H1 (cell line): ENCODE data around the gene MRGPRE. TPM values are rescaled to one million over a fixed set of nuclear protein-coding genes. Genes with fewer than 3 reads are reported as not detected.

Source experiments
- CTCF ChIA-PET: fragments of 300-600 bp; sonication (Branson Sonifier 250); formaldehyde crosslinking; loops from one replicate; lab custom pipeline; 2021; ENCODE audit not compliant: partially characterized antibody; lab: Charles Lee
- POLR2A ChIA-PET: fragments of 300-600 bp; sonication (Branson Sonifier 250); formaldehyde crosslinking; loops from one replicate; lab custom pipeline; 2021; ENCODE audit warnings: inconsistent platforms; ENCODE audit not compliant: partially characterized antibody; lab: Charles Lee
- DNase-seq, 2 experiments: peaks; one replicate each; pipeline versions ENCODE4 v3.0.0 to v3.0.0-alpha.2; 2010 to 2022; ENCODE audit warnings: low spot score in 2 of 2, low read depth in 1 of 2, mixed read lengths in 1 of 2
- FAIRE-seq: peaks from 2 replicates; lab custom pipeline; 2011; peaks lifted over from hg19 to GRCh38; lab: Jason Lieb, UNC
- H2AFZ ChIP-seq: 2 replicates; pipeline ENCODE4 v1.8.1; 2012; ENCODE audit warnings: low read length, inconsistent platforms
- H2AK5ac ChIP-seq: 2 replicates; pipeline ENCODE4 v1.6.1; 2013; ENCODE audit warnings: low read depth, low read length
- H2BK120ac ChIP-seq: replicated peaks from 2 replicates; pipeline ENCODE3; 2013; ENCODE audit warnings: low read depth, low read length, inconsistent platforms
- H2BK12ac ChIP-seq: 2 replicates; pipeline ENCODE4 v1.6.1; 2013; ENCODE audit warnings: low read depth, low read length
- H2BK15ac ChIP-seq: 2 replicates; pipeline ENCODE4 v1.6.1; 2013; ENCODE audit warnings: low read length
- H2BK20ac ChIP-seq: 2 replicates; pipeline ENCODE4 v1.6.1; 2013; ENCODE audit warnings: low read length
- H2BK5ac ChIP-seq: 2 replicates; pipeline ENCODE4 v1.6.1; 2013; ENCODE audit warnings: low read depth, low read length
- H3K14ac ChIP-seq: 2 replicates; pipeline ENCODE4 v1.6.1; 2013; ENCODE audit warnings: inconsistent platforms; ENCODE audit not compliant: insufficient read length
- H3K18ac ChIP-seq: 2 replicates; pipeline ENCODE4 v1.6.1; 2013; ENCODE audit warnings: low read length; ENCODE audit errors: extremely low read depth
- H3K23ac ChIP-seq: 2 replicates; pipeline ENCODE4 v1.6.1; 2013; ENCODE audit warnings: inconsistent platforms; ENCODE audit not compliant: insufficient read length
- H3K23me2 ChIP-seq: 2 replicates; pipeline ENCODE4 v1.6.1; 2013; ENCODE audit warnings: low read depth, low read length
- H3K27ac ChIP-seq: 2 replicates; pipeline ENCODE4 v1.6.1; 2011; ENCODE audit warnings: low read depth, low read length, inconsistent platforms
- H3K27me3 ChIP-seq, 4 experiments: replicated peaks in 1 of 4; 1 replicate in 1 of 4; 2 replicates in 3 of 4; pipeline versions ENCODE4 v1.6.1 to v1.8.1; 2011 to 2013; ENCODE audit warnings: low read length in 3 of 4, mild to moderate bottlenecking in 3 of 4, inconsistent platforms in 2 of 4, mixed read lengths in 2 of 4, moderate library complexity in 1 of 4; ENCODE audit not compliant: control insufficient read depth in 3 of 4, insufficient read depth in 3 of 4; ENCODE audit errors: extremely low read depth in 1 of 4
- H3K36me3 ChIP-seq, 4 experiments: 2 replicates each; pipeline versions ENCODE4 v1.6.1 to v1.8.1; 2011 to 2013; ENCODE audit warnings: mild to moderate bottlenecking in 4 of 4, low read length in 3 of 4, moderate library complexity in 2 of 4, control low read depth in 1 of 4, inconsistent platforms in 1 of 4; ENCODE audit not compliant: insufficient read depth in 4 of 4, control insufficient read depth in 2 of 4
- H3K4ac ChIP-seq: replicated peaks from 2 replicates; pipeline ENCODE3; 2013; ENCODE audit warnings: low read length, low read depth, mixed read lengths, inconsistent platforms; ENCODE audit not compliant: insufficient read length
- H3K4me1 ChIP-seq, 4 experiments: replicated peaks in 1 of 4; 1 replicate in 1 of 4; 2 replicates in 3 of 4; pipeline versions ENCODE4 v1.6.1 to v1.8.1; 2011 to 2013; ENCODE audit warnings: low read length in 3 of 4, inconsistent platforms in 2 of 4, mixed read lengths in 1 of 4; ENCODE audit not compliant: insufficient read depth in 4 of 4, control insufficient read depth in 3 of 4
- H3K4me2 ChIP-seq, 2 experiments: 2 replicates each; pipeline versions ENCODE4 v1.6.1 to v1.8.1; 2011 to 2013; ENCODE audit warnings: low read depth in 2 of 2, low read length in 2 of 2, control low read depth in 1 of 2, inconsistent platforms in 1 of 2, mild to moderate bottlenecking in 1 of 2; ENCODE audit not compliant: insufficient read depth in 1 of 2
- H3K4me3 ChIP-seq, 4 experiments: fragments of 200-600, 300-600 bp in 1 of 4; sonication (generic), shearing (Covaris generic), sonication (Bioruptor Twin) in 1 of 4; 2 replicates each; pipeline versions ENCODE4 v1.5.1 to v1.8.1; 2011 to 2016; ENCODE audit warnings: low read length in 4 of 4, low read depth in 3 of 4, control low read depth in 2 of 4, inconsistent platforms in 2 of 4, mild to moderate bottlenecking in 2 of 4, mixed read lengths in 1 of 4, moderate library complexity in 1 of 4; ENCODE audit not compliant: insufficient read depth in 2 of 4; ENCODE audit errors: extremely low read depth in 1 of 4
- H3K56ac ChIP-seq: replicated peaks from 2 replicates; pipeline ENCODE3; 2013; ENCODE audit warnings: low read depth, mild to moderate bottlenecking, mixed read lengths, low read length, inconsistent platforms; ENCODE audit not compliant: insufficient read length
- H3K79me1 ChIP-seq: 2 replicates; pipeline ENCODE4 v1.6.1; 2013; ENCODE audit warnings: low read depth, low read length, control low read depth
- H3K79me2 ChIP-seq, 2 experiments: 2 replicates each; pipeline versions ENCODE4 v1.6.1 to v1.8.1; 2012 to 2013; ENCODE audit warnings: low read length in 2 of 2, mild to moderate bottlenecking in 2 of 2, inconsistent platforms in 1 of 2; ENCODE audit not compliant: insufficient read depth in 2 of 2, control insufficient read depth in 1 of 2
- H3K9ac ChIP-seq, 4 experiments: replicated peaks in 1 of 4; 1 replicate in 1 of 4; 2 replicates in 3 of 4; pipeline versions ENCODE4 v1.6.1 to v1.8.1; 2011 to 2013; ENCODE audit warnings: low read depth in 3 of 4, low read length in 3 of 4, control low read depth in 2 of 4, mild to moderate bottlenecking in 2 of 4, moderate library complexity in 2 of 4, inconsistent platforms in 1 of 4; ENCODE audit errors: extremely low read depth in 1 of 4
- H3K9me3 ChIP-seq, 2 experiments: 2 replicates each; pipeline versions ENCODE4 v1.6.1 to v1.8.1; 2012 to 2013; ENCODE audit warnings: mild to moderate bottlenecking in 2 of 2, moderate library complexity in 2 of 2, control low read depth in 1 of 2, inconsistent platforms in 1 of 2, low read depth in 1 of 2, low read length in 1 of 2, mixed read lengths in 1 of 2; ENCODE audit not compliant: insufficient read depth in 2 of 2
- H4K20me1 ChIP-seq, 2 experiments: replicated peaks in 1 of 2; 2 replicates each; pipeline versions ENCODE3 to v1.8.1; 2011 to 2013; ENCODE audit warnings: inconsistent platforms in 2 of 2, low read length in 2 of 2, mild to moderate bottlenecking in 1 of 2; ENCODE audit not compliant: insufficient read depth in 2 of 2, control insufficient read depth in 1 of 2
- H4K5ac ChIP-seq: 2 replicates; pipeline ENCODE4 v1.6.1; 2013; ENCODE audit warnings: low read length, low read depth, mixed read lengths, inconsistent platforms; ENCODE audit not compliant: insufficient read length
- H4K8ac ChIP-seq: 2 replicates; pipeline ENCODE4 v1.8.0; 2013; ENCODE audit warnings: mild to moderate bottlenecking, moderate library complexity, low read length, inconsistent platforms; ENCODE audit not compliant: insufficient read depth; ENCODE audit errors: extremely low read depth
- H4K91ac ChIP-seq: replicated peaks from 2 replicates; pipeline ENCODE3; 2013; ENCODE audit warnings: low read length, mixed read lengths, inconsistent platforms; ENCODE audit not compliant: insufficient read length
- BRCA1 ChIP-seq: IDR thresholded peaks from 2 replicates; pipeline ENCODE4 v1.6.1; 2012; ENCODE audit warnings: low read depth, low read length, improper control_type of control experiment
- CHD1 ChIP-seq: IDR thresholded peaks from 2 replicates; pipeline ENCODE4 v1.6.1; 2012; ENCODE audit warnings: low read depth, low read length, improper control_type of control experiment
- CTBP2 ChIP-seq: IDR thresholded peaks from 2 replicates; pipeline ENCODE4 v1.7.0; 2011; ENCODE audit warnings: borderline replicate concordance, mild to moderate bottlenecking, moderate library complexity, mixed read lengths, low read length; ENCODE audit not compliant: insufficient read depth, insufficient read length
- EP300 ChIP-seq, 2 experiments: IDR thresholded peaks; 1 replicate in 1 of 2; 2 replicates in 1 of 2; pipeline ENCODE4 v1.6.1; 2011 to 2012; ENCODE audit warnings: low read depth in 2 of 2, low read length in 2 of 2, mild to moderate bottlenecking in 2 of 2, borderline replicate concordance in 1 of 2, inconsistent platforms in 1 of 2, moderate library complexity in 1 of 2
- POLR2AphosphoS5 ChIP-seq: IDR thresholded peaks from 2 replicates; pipeline ENCODE4 v1.6.1; 2011; ENCODE audit warnings: low read depth, low read length
- RFX5 ChIP-seq: IDR thresholded peaks from 2 replicates; pipeline ENCODE4 v1.6.1; 2011; ENCODE audit warnings: low read depth, low read length, improper control_type of control experiment, borderline replicate concordance
- YY1 ChIP-seq: IDR thresholded peaks from 2 replicates; pipeline ENCODE4 v1.6.1; 2011; ENCODE audit warnings: low read depth, mild to moderate bottlenecking, low read length
- WGBS, 2 experiments: shearing (Covaris generic) in 1 of 2; methylation state at CpG; one replicate each; pipeline versions ENCODE4 v1.1.6 to v1.1.7; 2013 to 2015; ENCODE audit warnings: low lambda C conversion rate in 2 of 2, mixed read lengths in 2 of 2, inconsistent platforms in 1 of 2, low coverage in 1 of 2, missing lambda C conversion rate in 1 of 2; ENCODE audit not compliant: insufficient replicate concordance in 2 of 2, insufficient coverage in 1 of 2, insufficient read length in 1 of 2; ENCODE audit errors: extremely low coverage in 1 of 2, missing lambda C conversion rate in 1 of 2; 5-methylcytosine and 5-hydroxymethylcytosine counted together
- polyA plus RNA-seq, 7 experiments: library from polyadenylated mRNA; depleted of rRNA in 3 of 7; stranded (reverse) in 5 of 7; unstranded in 2 of 7; fragments of >200 nt in 5 of 7; fragments of 200-250 nt in 2 of 7; gene quantifications; 1 replicate in 5 of 7; 2 replicates in 1 of 7; 4 replicates in 1 of 7; pipeline versions ENCODE4 v1.2.1 to v1.2.3, GENCODE V29; 2011 to 2013; ENCODE audit warnings: missing spikeins in 2 of 7, mixed read lengths in 2 of 7
- total RNA-seq: library from RNA; stranded (reverse); fragmentation: NEBNext Ultra II Directional; extraction: Animal tissue kit (Norgen Biotek cat#: 25700); gene quantifications from 2 replicates; pipeline ENCODE4 v1.2.1, GENCODE V29; 2021
- TF ChIP-seq, protein P1 (sequence below): IDR thresholded peaks from 2 replicates; pipeline ENCODE4 v1.6.1; 2012; ENCODE audit warnings: inconsistent platforms
- TF ChIP-seq, protein P2 (sequence below), 3 experiments: IDR thresholded peaks; 1 replicate in 2 of 3; 2 replicates in 1 of 3; pipeline versions ENCODE4 v1.5.1 to v1.6.1; 2011; ENCODE audit warnings: low read length in 3 of 3, mild to moderate bottlenecking in 3 of 3, inconsistent platforms in 2 of 3, low read depth in 1 of 3, moderate library complexity in 1 of 3; ENCODE audit not compliant: insufficient read depth in 1 of 3; ENCODE audit errors: control extremely low read depth in 1 of 3

MRGPRE gene
- total and polyA plus RNA-seq, 2 of the 8 experiments (the other 6 are each of a cell fraction or from before 2014, with no cell fraction given) = not detected

DNA sequence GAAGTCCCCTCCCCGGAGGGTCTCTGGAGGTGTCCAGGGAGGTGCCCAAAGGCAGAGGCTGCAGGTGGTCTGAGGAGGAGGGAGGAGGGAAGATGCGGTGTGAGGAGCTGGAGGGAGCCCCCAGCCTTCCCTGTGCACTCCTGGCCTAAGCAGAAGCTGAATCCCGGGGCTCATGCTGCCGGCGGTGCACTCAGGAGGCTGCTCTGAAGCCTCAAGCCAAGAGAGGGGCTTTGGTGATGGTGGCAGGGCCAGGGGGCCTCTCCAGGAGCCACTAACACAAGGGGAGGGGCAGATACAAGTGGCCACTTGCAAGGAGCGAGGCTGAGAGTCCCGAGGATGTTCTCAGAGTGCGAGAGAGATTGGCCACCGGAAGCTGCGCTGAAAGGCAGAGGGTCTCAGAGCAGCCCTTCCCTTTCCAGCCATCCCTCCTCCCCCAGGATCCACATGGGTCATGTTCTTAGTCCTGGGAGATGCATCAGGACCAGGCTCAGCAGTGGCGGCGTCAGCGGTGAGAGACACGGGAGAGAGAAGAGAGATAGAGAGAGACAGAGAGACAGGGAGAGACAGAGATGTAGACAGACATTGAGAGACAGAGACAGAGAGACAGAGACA is 12.8 kb downstream of the MRGPRE start:
- no peak overlapping the region for H2AK5ac ChIP-seq
- WGBS, 2 experiments = 83% methylated on average over 9 of the region's 14 CpGs; no CpG with 5 or more reads in 1 of the 2 experiments
- no peak overlapping the region for H3K4me3 ChIP-seq
- no peak overlapping the region for H4K5ac ChIP-seq
- H3K27ac ChIP-seq = no peak overlapping the region
- peak in 1 of 2 experiments; percentile 48 for DNase-seq
- no peak overlapping the region for H3K9ac ChIP-seq
- H2BK20ac ChIP-seq = 0 out of 2 replicates have a peak overlapping the region, but pooled peaks have one; percentile 61
- H3K36me3 ChIP-seq = no peaks in the 10 kb centered on the region
- H2BK12ac ChIP-seq = no peak overlapping the region
- no peak for FAIRE-seq
- H3K9me3 ChIP-seq = no peaks in the 10 kb centered on the region
- H3K27me3 ChIP-seq = no peaks in the 10 kb centered on the region
- H2AFZ ChIP-seq = no peak overlapping the region
- CTCF ChIA-PET = interaction anchor here (0.6 to 2.0 kb wide), 10 partner anchors 12 to 182 kb away, joined by 3 to 6 read pairs (median 4); no protein-coding TSS in a partner anchor
- H3K23ac ChIP-seq = no peak overlapping the region
- no peak overlapping the region for H3K56ac ChIP-seq
- no peak overlapping the region for H4K91ac ChIP-seq
- H3K79me1 ChIP-seq = no peaks in the 10 kb centered on the region
- peak overlapping the region; percentile 30; the same call in 1 of the 2 replicates for H2BK5ac ChIP-seq
- H4K8ac ChIP-seq = no peak overlapping the region
- peaks cover 2% of the 10 kb centered on the region; the same call in 1 of the 2 replicates for H3K23me2 ChIP-seq
- H2BK120ac ChIP-seq = no peak overlapping the region
- peaks cover 0 to 24% (median 7%) of the 10 kb centered on the region in 4 experiments; a peak in 6 of 7 replicates for H3K4me1 ChIP-seq
- H3K18ac ChIP-seq = peak overlapping the region; percentile 19; the same call in 1 of the 2 replicates
- H3K79me2 ChIP-seq = no peaks in the 10 kb centered on the region
- peak overlapping the region; percentile 46; the same call in 1 of the 2 replicates for H2BK15ac ChIP-seq
- no peak overlapping the region for H3K4me2 ChIP-seq
- no peak overlapping the region for H3K14ac ChIP-seq
- no peaks in the 10 kb centered on the region for H4K20me1 ChIP-seq
- no peak overlapping the region for H3K4ac ChIP-seq
- POLR2A ChIA-PET = interaction anchor here (1.6 kb wide), 1 partner anchor 160 kb away, joined by 4 read pairs; no protein-coding TSS in a partner anchor
- TF ChIP-seq, protein P1, sequence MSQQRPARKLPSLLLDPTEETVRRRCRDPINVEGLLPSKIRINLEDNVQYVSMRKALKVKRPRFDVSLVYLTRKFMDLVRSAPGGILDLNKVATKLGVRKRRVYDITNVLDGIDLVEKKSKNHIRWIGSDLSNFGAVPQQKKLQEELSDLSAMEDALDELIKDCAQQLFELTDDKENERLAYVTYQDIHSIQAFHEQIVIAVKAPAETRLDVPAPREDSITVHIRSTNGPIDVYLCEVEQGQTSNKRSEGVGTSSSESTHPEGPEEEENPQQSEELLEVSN = no peak
- TF ChIP-seq BRCA1 (no peak), CHD1 (no peak), CTBP2 (no peak), EP300 (IDR thresholded peaks at IDR 0.05; ENCODE audit: borderline replicate concordance in 1 of 2, low read depth in 2 of 2, low read length in 2 of 2) (no peak), YY1 (no peak), POLR2AphosphoS5 (no peak), RFX5 (no peak)
- TF ChIP-seq, protein P2, sequence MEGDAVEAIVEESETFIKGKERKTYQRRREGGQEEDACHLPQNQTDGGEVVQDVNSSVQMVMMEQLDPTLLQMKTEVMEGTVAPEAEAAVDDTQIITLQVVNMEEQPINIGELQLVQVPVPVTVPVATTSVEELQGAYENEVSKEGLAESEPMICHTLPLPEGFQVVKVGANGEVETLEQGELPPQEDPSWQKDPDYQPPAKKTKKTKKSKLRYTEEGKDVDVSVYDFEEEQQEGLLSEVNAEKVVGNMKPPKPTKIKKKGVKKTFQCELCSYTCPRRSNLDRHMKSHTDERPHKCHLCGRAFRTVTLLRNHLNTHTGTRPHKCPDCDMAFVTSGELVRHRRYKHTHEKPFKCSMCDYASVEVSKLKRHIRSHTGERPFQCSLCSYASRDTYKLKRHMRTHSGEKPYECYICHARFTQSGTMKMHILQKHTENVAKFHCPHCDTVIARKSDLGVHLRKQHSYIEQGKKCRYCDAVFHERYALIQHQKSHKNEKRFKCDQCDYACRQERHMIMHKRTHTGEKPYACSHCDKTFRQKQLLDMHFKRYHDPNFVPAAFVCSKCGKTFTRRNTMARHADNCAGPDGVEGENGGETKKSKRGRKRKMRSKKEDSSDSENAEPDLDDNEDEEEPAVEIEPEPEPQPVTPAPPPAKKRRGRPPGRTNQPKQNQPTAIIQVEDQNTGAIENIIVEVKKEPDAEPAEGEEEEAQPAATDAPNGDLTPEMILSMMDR (IDR thresholded peaks at IDR 0.05; ENCODE audit: control extremely low read depth in 1 of 3, insufficient read depth in 1 of 3, low read depth in 1 of 3, low read length in 3 of 3) = no peak
